Activated T-helper 9 cell treated with anti-CD3 and anti-CD28 coated beads, Interleukin-2, amount 50 U/mL, for 16 hours (primary cell): ENCODE measurements around the gene ATP6AP2.
"Not testable (repeated sequence)": the region's sequence is repeated elsewhere in the genome, so short reads cannot be mapped to it uniquely, and the experiment has no call there.

Source experiments
- DNase-seq: peaks from one replicate; pipeline ENCODE4 v3.0.0-alpha.2; 2020; ENCODE audit warnings: low read depth

ATP6AP2 gene

GRCh38 chrX:40575411-40575810 is 5.4 kb upstream of the ATP6AP2 start:
- not testable (repeated sequence) for DNase-seq

GRCh38 chrX:40576291-40576690 is 4.5 kb upstream of the ATP6AP2 start:
- no peak for DNase-seq

DNA sequence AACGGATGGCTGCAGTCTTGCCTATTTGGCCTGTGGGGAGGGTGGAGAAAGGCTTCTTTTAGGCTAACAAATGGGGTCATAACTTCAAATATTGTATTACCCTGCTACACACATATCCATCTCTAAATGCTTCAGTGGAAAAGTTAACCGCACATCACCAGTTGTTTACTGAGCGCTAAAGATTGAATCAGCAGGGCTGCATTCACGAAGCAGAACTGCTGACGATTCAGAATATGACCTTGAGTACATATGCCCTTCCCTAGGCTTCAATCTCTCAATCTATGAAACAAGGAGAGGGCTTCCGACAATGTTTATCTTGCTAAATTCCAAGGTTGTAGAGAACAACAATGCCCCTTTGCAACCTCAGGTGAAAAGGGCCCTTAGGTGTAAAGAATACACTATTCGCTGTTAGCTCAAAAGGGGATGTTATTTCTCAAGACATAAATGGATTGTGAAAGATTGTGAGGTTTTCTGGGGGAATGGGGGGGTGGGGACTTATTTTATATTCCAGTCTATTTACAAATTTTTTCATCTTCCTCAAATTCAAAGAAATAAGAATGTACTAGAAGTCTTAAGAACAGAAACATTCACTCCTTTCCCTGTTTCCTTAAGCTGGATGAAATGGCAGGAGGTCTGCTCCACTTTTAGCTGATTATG is 2.6 kb upstream of the ATP6AP2 start:
- DNase-seq, result no peak

GRCh38 chrX:40579141-40579540 is 1.6 kb upstream of the ATP6AP2 start:
- no peak for DNase-seq

DNA sequence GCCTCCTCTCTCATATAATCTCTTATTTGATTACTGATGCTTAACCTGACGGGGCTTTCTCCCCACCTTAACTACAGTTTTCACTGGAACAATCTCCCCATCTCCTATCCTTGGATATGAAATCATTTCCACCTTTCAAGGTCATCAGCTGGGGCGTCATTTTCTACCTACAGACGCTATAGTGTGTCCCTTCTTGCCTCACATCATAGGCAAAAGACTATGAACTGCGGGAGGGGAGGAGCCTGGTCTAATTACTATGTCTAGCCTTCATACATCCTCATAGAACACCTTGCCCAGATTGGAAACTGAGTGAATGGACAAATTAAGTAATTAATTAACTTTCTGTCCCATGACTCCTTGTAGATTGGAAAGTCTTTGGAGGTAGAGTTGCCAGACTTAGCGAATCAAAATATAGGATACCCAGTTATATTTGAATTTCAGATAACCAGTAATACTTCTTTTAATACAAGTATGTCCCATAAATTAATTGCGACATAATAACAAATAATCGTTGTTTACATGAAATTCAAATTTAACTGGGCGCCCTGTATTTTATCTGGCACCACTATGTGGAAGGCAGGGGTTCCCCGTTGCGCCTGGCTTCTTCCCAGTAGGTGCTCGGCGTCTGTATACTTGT is 752 bp upstream of the ATP6AP2 start:
- DNase-seq, result no peak

GRCh38 chrX:40581336-40581920 is 658 bp downstream of the ATP6AP2 start:
- DNase-seq, result no peak

DNA sequence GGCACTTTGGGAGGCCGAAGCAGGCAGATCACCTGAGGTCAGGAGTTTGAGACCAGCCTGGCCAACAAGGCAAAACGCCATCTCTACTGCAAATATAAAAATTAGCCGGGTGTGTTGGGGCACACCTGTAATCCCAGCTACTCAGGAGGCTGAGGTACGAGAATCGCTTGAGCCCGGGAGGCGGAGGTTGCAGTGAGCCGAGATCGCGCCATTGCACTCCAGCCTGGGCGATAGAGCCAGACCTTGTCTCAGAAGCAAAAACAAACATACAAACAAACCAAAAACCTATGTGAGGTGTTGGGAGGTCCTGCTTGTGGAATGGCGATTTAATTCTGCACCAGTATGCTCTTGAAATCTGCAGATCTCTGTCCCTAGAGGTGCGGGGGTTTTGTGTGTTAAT is 1.4 kb downstream of the ATP6AP2 start:
- not testable (repeated sequence) for DNase-seq

GRCh38 chrX:40582811-40583210 is 2.0 kb downstream of the ATP6AP2 start:
- DNase-seq, result no peak

DNA sequence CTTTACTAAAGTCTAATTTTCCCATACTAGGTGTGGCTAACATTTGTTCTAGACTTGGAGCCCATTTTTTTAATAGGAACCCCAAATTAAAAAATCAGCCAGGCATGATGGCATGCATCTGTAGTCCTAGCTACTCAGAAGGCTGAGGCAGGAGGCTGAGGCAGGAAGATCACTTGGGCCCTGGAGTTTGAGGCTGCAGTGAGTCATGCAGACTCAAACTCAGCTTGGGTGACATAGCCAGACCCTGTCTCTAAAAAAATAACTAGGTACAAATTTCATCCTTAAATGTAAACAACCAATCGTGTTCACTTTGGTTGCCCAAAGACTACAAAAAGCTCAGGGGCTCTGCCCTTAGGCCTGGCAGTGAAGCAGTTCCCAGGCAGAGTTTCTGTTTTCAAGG is 6.9 kb downstream of the ATP6AP2 start:
- not testable (repeated sequence) for DNase-seq

GRCh38 chrX:40589616-40590321 is 9.0 kb downstream of the ATP6AP2 start:
- DNase-seq, result not testable (repeated sequence)

DNA sequence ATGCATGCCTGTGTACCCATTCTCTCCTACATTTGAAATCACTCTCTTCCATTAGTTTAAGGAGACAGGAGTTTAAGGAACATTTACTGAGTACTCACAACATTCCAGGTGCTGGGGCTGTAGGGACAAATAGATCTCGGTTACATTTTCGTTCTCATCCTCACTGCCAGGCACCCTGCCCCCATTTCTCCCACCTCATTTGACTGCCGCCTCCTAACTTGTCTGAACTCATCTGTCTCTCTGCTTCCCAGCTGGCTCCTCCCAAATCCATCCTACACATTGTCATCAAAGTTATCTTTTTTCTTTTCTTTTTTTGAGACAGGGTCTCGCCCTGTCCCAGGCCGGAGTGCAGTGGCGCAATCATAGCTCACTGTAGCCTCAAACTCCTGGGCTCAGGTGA is 22.7 kb downstream of the ATP6AP2 start:
- DNase-seq, result no peak

DNA sequence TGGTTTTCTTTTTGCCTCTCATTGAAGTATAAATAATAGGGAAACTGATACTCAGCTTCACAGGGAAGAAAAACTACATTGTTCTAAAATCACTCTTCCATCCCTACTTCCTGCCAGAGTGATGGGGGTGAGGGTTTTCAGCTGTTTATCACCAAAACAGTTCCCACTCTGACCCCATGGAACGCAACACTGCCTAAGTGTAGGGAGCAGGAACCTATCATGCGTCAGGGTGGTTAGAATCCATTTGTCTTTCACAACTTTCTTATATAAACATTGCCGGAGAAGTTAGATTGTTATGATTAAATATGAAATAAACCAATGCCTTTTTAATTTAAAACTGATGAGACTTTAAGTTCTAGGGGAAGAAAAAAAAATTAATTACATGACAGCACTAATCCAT is 26.6 kb downstream of the ATP6AP2 start:
- no peak for DNase-seq

GRCh38 chrX:40612511-40612910 is 31.7 kb downstream of the ATP6AP2 start:
- no peak for DNase-seq

DNA sequence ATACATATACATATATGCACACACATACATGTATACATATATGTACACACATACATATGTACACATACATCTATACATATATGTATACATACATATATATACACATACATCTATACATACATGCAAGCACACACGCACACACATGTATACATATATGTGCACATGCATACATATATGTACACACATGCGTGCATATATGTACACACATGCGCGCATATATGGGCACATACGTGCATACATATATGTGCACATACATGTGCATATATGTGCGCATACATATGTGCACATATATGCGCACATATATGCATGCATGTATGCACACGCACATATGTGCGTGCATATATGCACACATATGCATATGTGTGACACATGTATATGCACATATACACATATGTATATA is 35.2 kb downstream of the ATP6AP2 start:
- DNase-seq, result no peak

GRCh38 chrX:40617566-40617965 is 36.8 kb downstream of the ATP6AP2 start:
- DNase-seq, result no peak

DNA sequence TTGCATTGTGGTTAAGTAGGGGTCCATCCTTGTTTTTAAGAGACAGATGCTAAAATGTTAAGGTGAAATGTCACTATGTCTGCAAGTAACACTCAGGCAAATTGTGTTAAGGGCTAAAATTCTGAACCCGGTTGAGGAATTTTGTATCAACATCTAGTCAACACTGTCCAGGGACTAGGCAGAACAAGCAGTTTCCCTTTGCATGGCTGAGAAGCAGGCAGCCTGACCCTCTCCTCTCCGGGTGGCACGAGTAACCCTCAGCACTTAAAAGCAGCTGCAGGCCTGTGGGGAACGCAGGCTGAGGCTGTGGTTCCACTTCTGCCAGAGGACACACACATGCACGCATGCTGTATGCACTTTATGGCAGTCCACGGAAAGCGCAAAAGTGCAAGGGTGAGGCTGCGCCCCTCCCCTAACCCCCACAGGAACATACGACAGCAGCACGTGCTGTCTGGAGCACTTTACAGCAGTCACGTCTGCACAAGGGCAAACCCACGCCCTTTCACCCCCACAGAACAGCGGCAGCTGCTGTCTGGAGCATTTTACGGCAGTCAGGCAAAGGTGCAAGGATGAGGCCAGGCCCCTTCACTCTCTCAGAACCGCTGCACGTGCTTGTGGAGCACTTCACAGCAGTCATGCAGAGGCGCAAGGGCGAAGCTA is 41.8 kb downstream of the ATP6AP2 start:
- no peak for DNase-seq

- no peak for DNase-seq
These were observed 42.4 kb downstream of the ATP6AP2 start, which contains the start of gene MPC1L for GRCh38 chrX:40623139-40623536. TSS of gene MPC1L (plus strand) at chrX:40623428. CDS start at chrX:40623566, 138 bp downstream.

DNA sequence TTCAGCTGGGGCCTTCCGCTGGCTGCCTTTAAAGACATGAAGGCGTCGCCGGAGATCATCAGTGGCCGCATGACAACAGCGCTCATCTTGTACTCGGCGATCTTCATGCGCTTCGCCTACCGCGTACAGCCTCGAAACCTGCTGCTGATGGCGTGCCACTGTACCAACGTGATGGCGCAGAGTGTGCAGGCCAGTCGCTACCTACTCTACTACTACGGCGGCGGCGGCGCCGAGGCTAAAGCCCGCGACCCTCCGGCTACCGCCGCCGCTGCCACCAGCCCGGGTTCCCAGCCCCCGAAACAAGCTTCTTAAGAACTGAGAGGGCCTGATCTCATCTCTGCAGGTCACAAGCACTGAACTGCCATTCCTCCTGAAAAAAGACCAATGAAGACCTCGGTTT is 42.9 kb downstream of the ATP6AP2 start:
- no peak for DNase-seq

- DNase-seq, result no peak
These were observed 44.5 kb downstream of the ATP6AP2 start for GRCh38 chrX:40625294-40625693.

DNA sequence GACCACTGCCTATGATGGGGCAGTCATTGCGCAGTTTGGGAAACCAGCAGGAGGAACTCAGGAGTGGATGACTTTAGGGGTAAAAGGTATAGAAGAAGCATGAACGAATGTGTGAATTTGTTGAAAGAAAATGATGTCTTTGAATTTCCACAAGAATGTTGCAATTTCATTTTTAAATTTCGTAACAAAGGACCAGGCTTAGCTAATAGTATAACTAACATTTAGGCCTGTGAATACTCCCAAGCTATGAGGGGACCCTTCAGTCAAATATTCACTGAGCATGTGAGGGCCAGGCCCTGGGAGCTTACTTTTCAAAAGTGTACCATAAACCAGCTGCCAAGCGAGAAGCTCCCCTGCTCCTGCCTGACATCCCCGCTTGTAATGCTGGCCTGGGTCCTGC is 47.7 kb downstream of the ATP6AP2 start:
- DNase-seq, result no peak

DNA sequence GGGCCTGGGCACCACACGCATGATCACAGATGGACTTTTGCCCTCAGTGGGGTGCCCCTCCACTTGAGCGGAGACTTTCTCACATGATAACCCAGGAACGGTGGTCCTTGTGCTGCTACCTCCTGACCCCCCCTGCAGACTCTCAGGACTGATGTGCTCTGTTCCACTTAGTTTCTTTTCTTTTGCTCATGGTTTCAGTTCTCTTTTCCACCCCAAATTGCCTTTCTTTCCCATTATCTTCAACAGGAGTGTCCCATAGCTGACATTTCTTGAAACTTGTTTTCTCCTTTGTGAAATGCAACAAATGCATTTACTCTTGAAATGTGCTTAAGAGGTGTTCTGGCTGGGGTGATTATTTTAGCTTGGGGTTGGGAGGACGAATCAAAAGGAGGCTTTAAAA is 51.4 kb downstream of the ATP6AP2 start:
- no peak for DNase-seq

DNA sequence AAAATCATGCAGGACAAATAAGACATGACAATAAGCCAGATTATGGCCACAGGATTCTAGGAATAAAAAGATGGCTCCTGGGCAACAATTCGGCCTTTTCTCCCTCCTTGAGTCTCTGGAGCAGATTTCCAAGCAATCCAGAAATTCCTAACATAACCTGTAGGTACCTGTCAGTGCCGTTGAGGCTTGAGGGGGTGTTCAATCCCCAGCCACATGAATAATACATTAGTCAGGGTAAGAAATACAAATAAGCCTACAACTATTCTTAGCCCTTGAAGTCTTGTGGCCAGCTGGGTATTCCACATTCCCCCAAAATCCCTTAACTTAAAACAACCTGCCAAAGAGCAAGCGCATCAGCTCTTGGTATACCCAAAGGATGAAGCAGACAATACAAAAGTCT is 56.9 kb downstream of the ATP6AP2 start:
- DNase-seq, result no peak
